ENCODE results near the gene UPK1A.

DNA sequence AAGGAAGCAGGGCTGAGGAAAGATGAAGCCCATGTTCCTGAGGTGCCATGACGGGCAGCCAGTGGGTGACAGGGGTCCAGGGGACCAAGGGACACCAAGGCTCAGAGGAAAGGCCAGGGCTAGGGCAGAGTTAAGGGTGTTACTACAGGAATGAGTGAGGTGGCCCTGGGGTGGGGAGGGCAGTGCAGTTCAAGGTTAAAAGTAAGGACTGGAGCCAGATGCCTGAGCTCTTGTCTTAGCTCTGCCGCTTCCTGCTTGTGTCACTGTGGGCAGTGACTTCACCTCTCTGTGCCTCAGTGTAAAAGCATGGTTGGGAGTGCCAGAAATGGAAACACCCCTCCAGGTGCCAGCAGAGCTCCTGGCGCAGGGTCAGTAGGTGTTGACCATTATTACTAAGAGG is 29.7 kb upstream of the UPK1A start:
- TF ChIP-seq CBX5 (IDR thresholded peaks at IDR 0.05; ENCODE audit: low read depth) (no peak), HDGF (IDR thresholded peaks at IDR 0.05) (no peak), REST (IDR thresholded peaks at IDR 0.05; ENCODE audit: low read depth, low read length) (no peak), SREBF2 (IDR thresholded peaks at IDR 0.05; ENCODE audit: low read length) (no peak), MXI1 (IDR thresholded peaks at IDR 0.05; ENCODE audit: low read depth, low read length) (no peak), MYB (IDR thresholded peaks at IDR 0.05; ENCODE audit: borderline replicate concordance, low read depth, low read length) (no peak), FOXM1 (IDR thresholded peaks at IDR 0.05; ENCODE audit: low read depth, low read length) (no peak), ZNF217 (IDR thresholded peaks at IDR 0.05) (no peak), ZNF274 (IDR thresholded peaks at IDR 0.05; ENCODE audit: insufficient read depth, insufficient read length) (no peak), STAT1 (conservative IDR thresholded peaks at IDR 0.05) (no peak)
- TF ChIP-seq, protein P1, sequence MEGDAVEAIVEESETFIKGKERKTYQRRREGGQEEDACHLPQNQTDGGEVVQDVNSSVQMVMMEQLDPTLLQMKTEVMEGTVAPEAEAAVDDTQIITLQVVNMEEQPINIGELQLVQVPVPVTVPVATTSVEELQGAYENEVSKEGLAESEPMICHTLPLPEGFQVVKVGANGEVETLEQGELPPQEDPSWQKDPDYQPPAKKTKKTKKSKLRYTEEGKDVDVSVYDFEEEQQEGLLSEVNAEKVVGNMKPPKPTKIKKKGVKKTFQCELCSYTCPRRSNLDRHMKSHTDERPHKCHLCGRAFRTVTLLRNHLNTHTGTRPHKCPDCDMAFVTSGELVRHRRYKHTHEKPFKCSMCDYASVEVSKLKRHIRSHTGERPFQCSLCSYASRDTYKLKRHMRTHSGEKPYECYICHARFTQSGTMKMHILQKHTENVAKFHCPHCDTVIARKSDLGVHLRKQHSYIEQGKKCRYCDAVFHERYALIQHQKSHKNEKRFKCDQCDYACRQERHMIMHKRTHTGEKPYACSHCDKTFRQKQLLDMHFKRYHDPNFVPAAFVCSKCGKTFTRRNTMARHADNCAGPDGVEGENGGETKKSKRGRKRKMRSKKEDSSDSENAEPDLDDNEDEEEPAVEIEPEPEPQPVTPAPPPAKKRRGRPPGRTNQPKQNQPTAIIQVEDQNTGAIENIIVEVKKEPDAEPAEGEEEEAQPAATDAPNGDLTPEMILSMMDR (IDR thresholded peaks at IDR 0.05 in 2 of 3, conservative IDR thresholded peaks at IDR 0.05 in 1 of 3; ENCODE audit: control insufficient read depth in 2 of 3, extremely low read depth in 1 of 3, insufficient read depth in 1 of 3, low read depth in 3 of 3, low read length in 3 of 3), result no peak
